ENCODE measurements around the gene APOBEC3G.
"Not testable (repeated sequence)": the region's sequence is repeated elsewhere in the genome, so short reads cannot be mapped to it uniquely, and the experiment has no call there.

Gene APOBEC3G

GRCh38 chr22:39039306-39040126 is 37.6 kb upstream of the APOBEC3G start:
- DNase-seq (ENCODE audit: extremely low spot score) = no peak
- POLR2A ChIA-PET = interaction anchor here (0.6 to 1.5 kb wide), 3 partner anchors 9 to 615 kb away, joined by 3 to 4 read pairs (median 3); no protein-coding TSS in a partner anchor
- no peak for TF ChIP-seq CTBP1 (IDR thresholded peaks at IDR 0.05; ENCODE audit: borderline replicate concordance)
- TF ChIP-seq SP1 (IDR thresholded peaks at IDR 0.05) = no peak
- no peak for TF ChIP-seq SUZ12 (IDR thresholded peaks at IDR 0.05)
- TF ChIP-seq ZNF384 (IDR thresholded peaks at IDR 0.05) = no peak
- no peak for TF ChIP-seq L3MBTL2 (conservative IDR thresholded peaks at IDR 0.05)
- TF ChIP-seq LEF1 (IDR thresholded peaks at IDR 0.05; ENCODE audit: borderline replicate concordance) = no peak
- TF ChIP-seq FOXK2 (IDR thresholded peaks at IDR 0.05) = no peak
- TF ChIP-seq FOXM1 (IDR thresholded peaks at IDR 0.05; ENCODE audit: borderline replicate concordance) = no peak
- TF ChIP-seq FOXA1 (IDR thresholded peaks at IDR 0.05) = no peak
- no peak for TF ChIP-seq ELF4 (IDR thresholded peaks at IDR 0.05)
- no peak for TF ChIP-seq PKNOX1 (IDR thresholded peaks at IDR 0.05)
- TF ChIP-seq TARDBP (IDR thresholded peaks at IDR 0.05) = no peak
- CTCF ChIA-PET = no interaction called here

- POLR2A ChIA-PET = interaction anchor here (0.6 to 1.5 kb wide), 3 partner anchors 9 to 616 kb away, joined by 3 to 4 read pairs (median 3); no protein-coding TSS in a partner anchor
- DNase-seq (ENCODE audit: extremely low spot score); CTCF ChIA-PET: not testable (repeated sequence)
Measured at GRCh38 chr22:39040155-39040537, 36.9 kb upstream of the APOBEC3G start.

- peak; percentile 31 for DNase-seq (ENCODE audit: extremely low spot score)
- CTCF ChIA-PET = not testable (repeated sequence)
- POLR2A ChIA-PET = interaction anchor here (0.6 kb wide), 1 partner anchor 616 kb away, joined by 3 read pairs; no protein-coding TSS in a partner anchor
Measured at GRCh38 chr22:39040538-39041296, 36.4 kb upstream of the APOBEC3G start, which contains the start of gene APOBEC3F. TSS of gene APOBEC3F (plus strand) at chr22:39040864. CDS start at chr22:39040961, 97 bp downstream.

GRCh38 chr22:39041908-39042307 is 35.2 kb upstream of the APOBEC3G start:
- no peak for TF ChIP-seq PKNOX1 (IDR thresholded peaks at IDR 0.05)
- ChIA-PET POLR2A (no interaction called here), CTCF (no interaction called here)
- DNase-seq (ENCODE audit: extremely low spot score) = no peak

- POLR2A ChIA-PET; DNase-seq (ENCODE audit: extremely low spot score); CTCF ChIA-PET: not testable (repeated sequence)
Measured at GRCh38 chr22:39043063-39043462, 34.0 kb upstream of the APOBEC3G start.

GRCh38 chr22:39045136-39045535 is 31.9 kb upstream of the APOBEC3G start:
- CTCF ChIA-PET; POLR2A ChIA-PET; DNase-seq (ENCODE audit: extremely low spot score): not testable (repeated sequence)

- DNase-seq (ENCODE audit: extremely low spot score); CTCF ChIA-PET: not testable (repeated sequence)
- POLR2A ChIA-PET = interaction anchor here (0.6 kb wide), 1 partner anchor 33 kb away, joined by 3 read pairs; no protein-coding TSS in a partner anchor
Measured at GRCh38 chr22:39049486-39049885, 27.6 kb upstream of the APOBEC3G start.

- CTCF ChIA-PET; POLR2A ChIA-PET; DNase-seq (ENCODE audit: extremely low spot score): not testable (repeated sequence)
Measured at GRCh38 chr22:39051844-39052495, 25.1 kb upstream of the APOBEC3G start.

- CTCF ChIA-PET = no interaction called here
- POLR2A ChIA-PET = no interaction called here
- TF ChIP-seq ELF4 (IDR thresholded peaks at IDR 0.05) (no peak), BHLHE40 (IDR thresholded peaks at IDR 0.05; ENCODE audit: borderline replicate concordance) (no peak), L3MBTL2 (conservative IDR thresholded peaks at IDR 0.05) (no peak), TARDBP (IDR thresholded peaks at IDR 0.05) (no peak), ARNT (IDR thresholded peaks at IDR 0.05) (no peak)
- no peak for DNase-seq (ENCODE audit: extremely low spot score)
Measured at GRCh38 chr22:39055658-39056057, 21.4 kb upstream of the APOBEC3G start.

- DNase-seq (ENCODE audit: extremely low spot score); POLR2A ChIA-PET; CTCF ChIA-PET: not testable (repeated sequence)
Measured at GRCh38 chr22:39061290-39061689, 15.8 kb upstream of the APOBEC3G start.

- CTCF ChIA-PET; DNase-seq (ENCODE audit: extremely low spot score); POLR2A ChIA-PET: not testable (repeated sequence)
Measured at GRCh38 chr22:39061951-39062350, 15.1 kb upstream of the APOBEC3G start.

GRCh38 chr22:39063904-39064303 is 13.2 kb upstream of the APOBEC3G start:
- CTCF ChIA-PET; DNase-seq (ENCODE audit: extremely low spot score): not testable (repeated sequence)
- POLR2A ChIA-PET = interaction anchor here (0.7 kb wide), 1 partner anchor 256 kb away, joined by 3 read pairs; the partner anchor contains the start of gene RPL3

GRCh38 chr22:39066442-39067276 is 10.4 kb upstream of the APOBEC3G start:
- POLR2A ChIA-PET; CTCF ChIA-PET; DNase-seq (ENCODE audit: extremely low spot score): not testable (repeated sequence)

Data from HEK293T (cell line).